Kidney (tissue), 14 donors: ENCODE data around the gene ICE2. TPM values are rescaled to one million over a fixed set of nuclear protein-coding genes. Genes with fewer than 3 reads are reported as not detected.

Source experiments
- DNase-seq, 5 donors: peaks; one replicate each; pipeline ENCODE4 v3.0.0-alpha.2; 2013 to 2020
- FAIRE-seq: peaks from 2 replicates; lab custom pipeline; 2012; peaks lifted over from hg19 to GRCh38; lab: Jason Lieb, UNC
- H3K27ac ChIP-seq, 2 donors: one replicate each; pipeline ENCODE4 v1.7.0; 2013; ENCODE audit warnings: low read depth in 2 of 2, low read length in 2 of 2, inconsistent platforms in 1 of 2
- H3K27me3 ChIP-seq: one replicate; pipeline ENCODE4 v1.7.1; 2013; ENCODE audit warnings: low read length, inconsistent platforms; ENCODE audit not compliant: control insufficient read depth, insufficient read depth
- H3K36me3 ChIP-seq, 3 donors: one replicate each; pipeline versions ENCODE4 v1.7.0 to v1.7.1; 2013; ENCODE audit warnings: low read length in 3 of 3, control low read depth in 1 of 3, inconsistent platforms in 1 of 3; ENCODE audit not compliant: insufficient read depth in 3 of 3, control insufficient read depth in 2 of 3
- H3K4me1 ChIP-seq, 3 donors: one replicate each; pipeline versions ENCODE4 v1.7.0 to v1.7.1; 2013; ENCODE audit warnings: low read length in 3 of 3, inconsistent platforms in 1 of 3, low read depth in 1 of 3; ENCODE audit not compliant: control insufficient read depth in 2 of 3, insufficient read depth in 2 of 3
- H3K4me3 ChIP-seq, 3 donors: one replicate each; pipeline versions ENCODE4 v1.7.0 to v1.8.1; 2013; ENCODE audit warnings: low read length in 3 of 3, control low read depth in 1 of 3, inconsistent platforms in 1 of 3
- H3K9ac ChIP-seq, 3 donors: one replicate each; pipeline versions ENCODE4 v1.7.0 to v1.7.1; 2013; ENCODE audit warnings: low read length in 3 of 3, control low read depth in 1 of 3, inconsistent platforms in 1 of 3
- H3K9me3 ChIP-seq, 3 donors: one replicate each; pipeline versions ENCODE4 v1.7.0 to v1.7.1; 2013; ENCODE audit warnings: low read length in 3 of 3, control low read depth in 1 of 3, inconsistent platforms in 1 of 3; ENCODE audit not compliant: control insufficient read depth in 2 of 3, insufficient read depth in 1 of 3
- intact Hi-C: fragments of 100-400 bp; cut with DNase I; formaldehyde crosslinking; loops from one replicate; pipeline ENCODE4 v1.11.1; 2022
- polyA plus RNA-seq: library from polyadenylated mRNA; stranded (reverse); fragments of 350-450 nt; fragmentation: Illumina TruSeq; extraction: RNeasy Lipid Tissue Mini Kit (QIAGEN cat#74804); gene quantifications from one replicate; pipeline ENCODE4 v1.2.3, GENCODE V29; 2014; ENCODE audit warnings: low read depth, low replicate concordance; ENCODE audit not compliant: insufficient read depth
- total RNA-seq: library from RNA; stranded (reverse); fragmentation: NEBNext Ultra II Directional; extraction: Animal tissue kit (Norgen Biotek cat#: 25700); gene quantifications from one replicate; pipeline ENCODE4 v1.2.1, GENCODE V29; 2021
- TF ChIP-seq, protein P1 (sequence below): IDR thresholded peaks from 3 replicates; pipeline ENCODE4 v1.5.1; 2012; ENCODE audit warnings: mild to moderate bottlenecking, moderate library complexity, borderline replicate concordance; ENCODE audit not compliant: insufficient read depth; ENCODE audit errors: extremely low read depth
- donor health status: control.
- donor health status: control.
- donor health status: control.
- donor health status: control.
- donor health status: control.
- donor health status: DM: yes; HTN: yes; CAD: no.
- donor health status: Normal renal cell carcinoma (clear cell type).

Gene ICE2
- total and polyA plus RNA-seq, 2 donors from 2014 or later, result 16.4 to 61.4 TPM

DNA sequence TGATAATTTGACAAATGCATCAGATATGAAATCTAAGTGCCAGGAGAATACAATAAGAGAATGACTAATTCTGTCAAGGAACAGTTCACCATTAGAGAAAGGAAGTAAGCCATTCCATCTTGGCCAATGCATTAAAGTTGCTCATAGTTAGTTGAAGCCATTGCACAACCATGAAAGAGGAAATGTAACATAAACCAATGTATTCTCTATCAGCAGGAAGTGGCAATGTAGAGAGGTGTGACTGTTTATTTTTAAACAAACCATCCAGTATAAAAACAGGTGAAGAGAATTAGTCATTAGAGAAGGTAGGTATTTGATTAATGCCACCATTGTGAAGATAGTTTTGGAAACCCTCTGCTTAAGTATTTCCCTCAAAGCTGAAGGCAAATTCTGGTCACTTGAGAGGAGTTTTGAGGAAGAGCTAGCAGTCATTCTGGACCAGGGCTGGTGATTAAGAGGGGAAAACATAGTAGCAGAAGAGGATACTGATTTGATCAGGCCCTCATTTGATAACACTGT, 70.4 kb downstream of the ICE2 start:
- no peaks in the 10 kb centered on the region for H3K9me3 ChIP-seq
- no peak for DNase-seq
- TF ChIP-seq, protein P1, sequence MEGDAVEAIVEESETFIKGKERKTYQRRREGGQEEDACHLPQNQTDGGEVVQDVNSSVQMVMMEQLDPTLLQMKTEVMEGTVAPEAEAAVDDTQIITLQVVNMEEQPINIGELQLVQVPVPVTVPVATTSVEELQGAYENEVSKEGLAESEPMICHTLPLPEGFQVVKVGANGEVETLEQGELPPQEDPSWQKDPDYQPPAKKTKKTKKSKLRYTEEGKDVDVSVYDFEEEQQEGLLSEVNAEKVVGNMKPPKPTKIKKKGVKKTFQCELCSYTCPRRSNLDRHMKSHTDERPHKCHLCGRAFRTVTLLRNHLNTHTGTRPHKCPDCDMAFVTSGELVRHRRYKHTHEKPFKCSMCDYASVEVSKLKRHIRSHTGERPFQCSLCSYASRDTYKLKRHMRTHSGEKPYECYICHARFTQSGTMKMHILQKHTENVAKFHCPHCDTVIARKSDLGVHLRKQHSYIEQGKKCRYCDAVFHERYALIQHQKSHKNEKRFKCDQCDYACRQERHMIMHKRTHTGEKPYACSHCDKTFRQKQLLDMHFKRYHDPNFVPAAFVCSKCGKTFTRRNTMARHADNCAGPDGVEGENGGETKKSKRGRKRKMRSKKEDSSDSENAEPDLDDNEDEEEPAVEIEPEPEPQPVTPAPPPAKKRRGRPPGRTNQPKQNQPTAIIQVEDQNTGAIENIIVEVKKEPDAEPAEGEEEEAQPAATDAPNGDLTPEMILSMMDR, result no peak
- no peak overlapping the region for H3K4me3 ChIP-seq
- H3K27me3 ChIP-seq, result no peaks in the 10 kb centered on the region
- H3K9ac ChIP-seq, result no peak overlapping the region
- FAIRE-seq, result no peak
- H3K4me1 ChIP-seq, result no peaks in the 10 kb centered on the region
- no peak overlapping the region for H3K27ac ChIP-seq
- no peaks in the 10 kb centered on the region for H3K36me3 ChIP-seq
- intact Hi-C loops, result no loop called here

DNA sequence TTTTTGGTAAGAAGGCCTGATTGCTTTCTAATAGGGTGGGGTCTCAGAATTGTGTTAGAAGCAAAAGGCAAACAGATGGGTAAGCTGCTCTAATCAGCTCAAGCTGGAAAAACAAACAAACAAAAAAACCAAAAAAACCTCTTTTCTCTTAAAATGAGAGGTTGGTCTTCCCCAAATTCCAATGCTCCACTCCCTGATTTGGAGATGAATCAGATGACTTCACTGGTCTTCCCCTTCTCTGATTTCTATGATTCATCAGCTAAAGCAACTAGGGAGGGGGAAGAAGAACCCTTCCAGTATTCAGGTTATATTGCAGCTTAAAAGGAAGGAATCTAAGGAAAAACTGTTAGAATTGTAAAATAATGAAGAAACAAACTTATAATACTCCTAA, 71.5 kb downstream of the ICE2 start:
- Histone ChIP-seq H3K4me3 (no peak overlapping the region), H3K36me3 (no peaks in the 10 kb centered on the region), H3K9ac (no peak overlapping the region), H3K27ac (no peak overlapping the region), H3K27me3 (no peaks in the 10 kb centered on the region), H3K4me1 (peaks cover 0 to 2% (median 2%) of the 10 kb centered on the region in 3 donors), H3K9me3 (no peaks in the 10 kb centered on the region)
- intact Hi-C loops, result no loop called here
- no peak for FAIRE-seq
- DNase-seq, result no peak
- TF ChIP-seq, protein P1, result no peak

DNA sequence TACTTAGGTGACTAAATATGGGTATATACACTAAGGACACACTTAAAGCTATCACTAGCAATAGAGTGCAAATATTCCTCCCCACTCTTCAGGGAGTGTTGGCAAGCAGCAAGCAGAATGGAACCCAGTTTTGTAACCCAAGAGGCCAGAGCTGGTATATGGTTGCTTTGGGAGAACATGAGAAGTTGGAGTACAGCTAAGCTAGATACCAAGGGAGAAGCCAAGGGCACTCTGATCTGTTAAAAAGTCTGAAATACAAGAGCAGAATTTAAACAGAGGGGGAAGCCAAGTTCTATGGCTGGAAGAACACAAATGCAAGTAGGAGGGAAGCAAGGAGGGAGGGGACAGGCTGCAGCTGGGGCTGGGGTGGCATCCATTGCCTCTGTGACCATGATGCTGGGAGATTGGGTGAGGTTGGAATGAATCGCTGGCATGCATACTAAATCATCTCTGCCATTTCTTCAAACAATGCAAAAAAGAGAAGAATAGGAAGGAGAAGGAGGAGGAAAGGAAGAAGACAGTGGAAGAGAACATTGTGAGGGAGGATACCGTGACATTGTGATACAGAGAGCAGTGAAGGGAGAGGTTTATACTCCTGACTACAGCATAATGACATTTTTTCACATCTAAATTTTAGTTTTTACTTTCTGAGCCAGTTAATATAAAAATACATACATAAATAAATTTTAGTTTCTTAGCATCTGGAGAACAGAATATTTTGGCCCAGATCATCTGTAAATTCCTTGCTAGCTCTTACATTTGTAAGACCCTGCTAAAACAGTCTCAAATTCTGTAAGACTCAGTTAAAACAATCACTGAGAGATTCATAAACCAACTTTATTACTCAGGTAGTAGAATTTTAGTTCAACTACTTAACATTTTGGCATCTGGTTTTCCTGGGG, 72.2 kb downstream of the ICE2 start:
- H3K9ac ChIP-seq, result no peak overlapping the region
- H3K27me3 ChIP-seq, result no peaks in the 10 kb centered on the region
- peaks cover 0 to 3% (median 2%) of the 10 kb centered on the region in 3 donors for H3K4me1 ChIP-seq
- TF ChIP-seq, protein P1, result no peak
- no peaks in the 10 kb centered on the region for H3K9me3 ChIP-seq
- no peaks in the 10 kb centered on the region for H3K36me3 ChIP-seq
- FAIRE-seq (no peak), DNase-seq (no peak)
- H3K4me3 ChIP-seq, result no peak overlapping the region
- intact Hi-C loops, result no loop called here
- H3K27ac ChIP-seq, result no peak overlapping the region
